NT2/D1 (cell line): ENCODE data around the gene KRTAP29-1.

Experiments
- SUZ12 ChIP-seq: IDR thresholded peaks from 2 replicates; pipeline ENCODE4 v1.6.1; 2011; ENCODE audit not compliant: insufficient read length, insufficient read depth; ENCODE audit errors: extremely low read depth
- YY1 ChIP-seq: IDR thresholded peaks from 2 replicates; pipeline ENCODE4 v1.6.1; 2011; ENCODE audit not compliant: insufficient read length, insufficient read depth

DNA sequence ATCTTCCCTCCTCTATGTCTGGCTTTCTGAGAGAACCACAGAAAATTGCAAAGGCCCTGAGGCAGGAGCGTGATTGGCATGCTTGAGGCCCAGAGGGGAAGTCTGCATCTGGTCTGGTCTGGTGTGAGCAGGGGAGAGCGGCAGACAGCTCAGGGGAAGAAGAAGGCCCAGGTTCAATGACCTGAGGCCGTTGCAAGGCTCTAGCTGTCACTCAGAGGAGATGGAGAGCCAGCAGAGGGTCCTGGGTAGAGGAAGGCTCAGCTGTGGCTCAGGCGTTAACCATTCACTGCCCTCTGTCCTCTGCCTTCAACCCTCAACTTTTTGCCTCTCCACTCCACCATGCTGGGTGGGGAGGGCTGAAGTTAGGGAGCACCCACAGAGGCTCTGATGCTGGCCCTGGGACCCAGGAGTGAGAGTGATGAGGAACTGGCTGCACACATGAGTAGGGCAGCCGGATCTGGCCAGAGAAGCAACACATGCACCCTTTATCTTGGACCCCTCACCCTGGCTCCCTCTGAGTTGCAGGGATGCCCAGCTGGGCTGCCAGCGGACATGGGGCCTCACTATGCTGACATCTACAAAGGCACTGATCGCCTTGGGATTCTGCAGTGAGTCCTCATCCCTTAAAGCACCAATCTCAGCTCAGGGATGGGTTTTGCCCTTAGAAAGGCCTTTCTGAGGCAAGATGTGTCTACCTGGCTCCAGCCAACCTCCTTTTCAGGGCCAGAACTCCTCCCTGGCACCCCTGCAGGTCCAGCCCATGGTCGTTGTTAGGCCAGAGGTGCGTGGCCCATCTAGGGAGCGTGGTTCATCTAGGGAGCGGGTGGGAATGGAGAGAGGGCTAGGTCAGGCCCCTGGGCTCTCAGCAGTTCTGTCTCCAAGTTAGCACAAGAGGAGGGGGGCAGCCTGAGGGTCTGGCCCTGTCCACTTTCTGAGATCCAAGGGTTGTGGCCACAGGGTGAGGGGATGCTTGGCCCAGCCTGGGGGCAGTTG, 20.5 kb upstream of the KRTAP29-1 start:
- TF ChIP-seq YY1, result no peak
- TF ChIP-seq SUZ12, result no peak
